ENCODE measurements around the gene SEC16B. TPM values are rescaled to one million over a fixed set of nuclear protein-coding genes. Genes with fewer than 3 reads are reported as not detected.
A peak's percentile ranks its signal among the peaks of the same experiment; 100 is the strongest.

The SEC16B gene
- total RNA-seq, 1 donor from 2014 or later, result 3.1 TPM

- DNase-seq (ENCODE audit: low spot score in 2 of 2, unreplicated experiment in 2 of 2), result no peak
- no peak overlapping the region for H3K27ac Mint-ChIP-seq
- H3K4me1 Mint-ChIP-seq, result no peaks in the 10 kb centered on the region
- H3K27me3 Mint-ChIP-seq (ENCODE audit: low read depth), result no peaks in the 10 kb centered on the region
- TF ChIP-seq CTCF (IDR thresholded peaks at IDR 0.05; ENCODE audit: unreplicated experiment), result no peak
- H3K4me3 Mint-ChIP-seq, result no peak overlapping the region
- no peaks in the 10 kb centered on the region for H3K36me3 Mint-ChIP-seq
- no peaks in the 10 kb centered on the region for H3K9me3 Mint-ChIP-seq
Observed at GRCh38 chr1:177927021-177927596, 42.7 kb downstream of the SEC16B start.

- H3K4me3 Mint-ChIP-seq, result no peak overlapping the region
- TF ChIP-seq CTCF (IDR thresholded peaks at IDR 0.05; ENCODE audit: unreplicated experiment), result no peak
- no peaks in the 10 kb centered on the region for H3K4me1 Mint-ChIP-seq
- H3K9me3 Mint-ChIP-seq, result no peaks in the 10 kb centered on the region
- no peak for DNase-seq (ENCODE audit: low spot score in 2 of 2, unreplicated experiment in 2 of 2)
- H3K27me3 Mint-ChIP-seq (ENCODE audit: low read depth), result no peaks in the 10 kb centered on the region
- H3K27ac Mint-ChIP-seq, result no peak overlapping the region
- H3K36me3 Mint-ChIP-seq, result no peaks in the 10 kb centered on the region
Observed at GRCh38 chr1:177926201-177926600, 43.7 kb downstream of the SEC16B start.

- no peak overlapping the region for H3K4me3 Mint-ChIP-seq
- no peaks in the 10 kb centered on the region for H3K36me3 Mint-ChIP-seq
- DNase-seq (ENCODE audit: low spot score in 2 of 2, unreplicated experiment in 2 of 2), result no peak
- peaks cover 3% of the 10 kb centered on the region for H3K27me3 Mint-ChIP-seq (ENCODE audit: low read depth)
- no peak overlapping the region for H3K27ac Mint-ChIP-seq
- H3K9me3 Mint-ChIP-seq, result no peaks in the 10 kb centered on the region
- no peak for TF ChIP-seq CTCF (IDR thresholded peaks at IDR 0.05; ENCODE audit: unreplicated experiment)
- no peaks in the 10 kb centered on the region for H3K4me1 Mint-ChIP-seq
Observed at GRCh38 chr1:177925006-177925405, 44.9 kb downstream of the SEC16B start.

DNA sequence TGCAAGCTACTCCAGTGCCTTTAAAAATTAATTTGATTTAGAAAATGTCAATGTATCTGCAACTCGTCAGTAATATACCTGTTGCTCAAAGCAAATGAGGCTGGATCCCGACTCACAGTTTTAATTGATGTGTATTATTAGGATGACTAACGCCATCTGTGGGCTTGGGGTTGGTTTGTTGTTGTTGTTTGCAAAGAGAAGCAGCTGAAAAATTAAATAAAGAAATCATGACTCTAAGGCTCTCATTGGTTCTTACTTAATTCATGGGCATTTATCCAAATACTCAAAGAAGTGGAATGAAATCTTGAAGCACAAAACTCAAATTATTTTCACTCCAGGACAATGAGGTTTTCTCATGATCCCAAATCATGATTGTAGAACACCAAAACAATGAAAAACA, 46.4 kb downstream of the SEC16B start:
- DNase-seq (ENCODE audit: low spot score in 2 of 2, unreplicated experiment in 2 of 2), result no peak
- Mint-ChIP-seq H3K9me3 (no peaks in the 10 kb centered on the region), H3K27ac (no peak overlapping the region)

GRCh38 chr1:177922209-177922608, 47.6 kb downstream of the SEC16B start:
- Mint-ChIP-seq H3K9me3 (no peaks in the 10 kb centered on the region), H3K27ac (no peak overlapping the region), H3K4me3 (no peak overlapping the region), H3K27me3 (ENCODE audit: low read depth) (peaks cover 5% of the 10 kb centered on the region), H3K36me3 (no peaks in the 10 kb centered on the region), H3K4me1 (no peaks in the 10 kb centered on the region)
- no peak for DNase-seq (ENCODE audit: low spot score in 2 of 2, unreplicated experiment in 2 of 2)
- peak; percentile 30 for TF ChIP-seq CTCF (IDR thresholded peaks at IDR 0.05; ENCODE audit: unreplicated experiment)

More for the DNA sequence above, 46.4 kb downstream of the SEC16B start:
- peaks cover 5% of the 10 kb centered on the region for H3K27me3 Mint-ChIP-seq (ENCODE audit: low read depth)
- no peak overlapping the region for H3K4me3 Mint-ChIP-seq
- H3K4me1 Mint-ChIP-seq, result no peaks in the 10 kb centered on the region
- TF ChIP-seq CTCF (IDR thresholded peaks at IDR 0.05; ENCODE audit: unreplicated experiment), result no peak
- no peaks in the 10 kb centered on the region for H3K36me3 Mint-ChIP-seq

DNA sequence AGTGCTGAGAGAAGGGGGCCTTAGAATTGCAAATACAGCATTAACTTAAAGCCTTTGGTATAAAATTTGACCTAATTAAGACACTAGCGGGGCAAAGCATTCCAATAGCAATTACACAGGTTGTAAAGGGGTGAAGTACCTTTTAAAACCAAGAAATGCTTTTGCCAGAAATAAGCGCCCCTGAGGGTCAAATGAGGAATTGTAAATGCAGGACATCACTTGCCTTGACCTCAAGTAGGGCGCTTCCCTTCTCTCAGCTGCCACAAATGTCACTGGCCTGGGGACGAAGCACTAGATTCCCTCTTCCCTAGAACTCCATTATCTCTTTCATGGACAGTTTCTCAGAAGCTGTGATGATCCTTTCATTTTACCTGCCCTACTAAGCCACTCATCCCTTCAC, 48.3 kb downstream of the SEC16B start:
- H3K4me1 Mint-ChIP-seq, result no peaks in the 10 kb centered on the region
- H3K27me3 Mint-ChIP-seq (ENCODE audit: low read depth), result peaks cover 5% of the 10 kb centered on the region
- DNase-seq (ENCODE audit: low spot score in 2 of 2, unreplicated experiment in 2 of 2), result no peak
- no peak for TF ChIP-seq CTCF (IDR thresholded peaks at IDR 0.05; ENCODE audit: unreplicated experiment)
- no peak overlapping the region for H3K27ac Mint-ChIP-seq
- no peaks in the 10 kb centered on the region for H3K36me3 Mint-ChIP-seq
- H3K9me3 Mint-ChIP-seq, result no peaks in the 10 kb centered on the region
- no peak overlapping the region for H3K4me3 Mint-ChIP-seq
